H9 (cell line): ENCODE measurements around the gene LPP. TPM values are rescaled to one million over a fixed set of nuclear protein-coding genes. Genes with fewer than 3 reads are reported as not detected.

Experiments used
- DNase-seq: peaks from one replicate; pipeline ENCODE4 v3.0.0-alpha.2; 2017
- H2AFZ ChIP-seq: one replicate; pipeline ENCODE4 v1.6.1; 2013; ENCODE audit warnings: mild to moderate bottlenecking, low read length, control low read depth, moderate library complexity
- H2AK5ac ChIP-seq: 2 replicates; pipeline ENCODE4 v1.6.1; 2013; ENCODE audit warnings: low read length, control low read depth, mixed read lengths; ENCODE audit not compliant: insufficient read length
- H2BK120ac ChIP-seq: one replicate; pipeline ENCODE4 v1.6.1; 2013; ENCODE audit warnings: low read depth, mild to moderate bottlenecking, low read length, control low read depth, inconsistent platforms; ENCODE audit not compliant: poor library complexity, severe bottlenecking
- H2BK12ac ChIP-seq: 2 replicates; pipeline ENCODE4 v1.6.1; 2013; ENCODE audit warnings: low read length, control low read depth, mixed read lengths, low read depth; ENCODE audit not compliant: insufficient read length
- H2BK15ac ChIP-seq: 2 replicates; pipeline ENCODE4 v1.6.1; 2013; ENCODE audit warnings: low read depth, low read length, control low read depth
- H2BK20ac ChIP-seq: one replicate; pipeline ENCODE4 v1.6.1; 2013; ENCODE audit warnings: low read depth, mild to moderate bottlenecking, low read length, control low read depth, inconsistent platforms; ENCODE audit not compliant: poor library complexity, severe bottlenecking
- H2BK5ac ChIP-seq: 2 replicates; pipeline ENCODE4 v1.6.1; 2013; ENCODE audit warnings: low read length, control low read depth, mixed read lengths; ENCODE audit not compliant: insufficient read length
- H3K14ac ChIP-seq: 2 replicates; pipeline ENCODE4 v1.6.1; 2013; ENCODE audit warnings: low read length, control low read depth; ENCODE audit not compliant: insufficient read depth
- H3K18ac ChIP-seq: 2 replicates; pipeline ENCODE4 v1.6.1; 2013; ENCODE audit warnings: low read depth, mild to moderate bottlenecking, mixed read lengths, low read length, control low read depth; ENCODE audit not compliant: insufficient read length
- H3K23ac ChIP-seq: 2 replicates; pipeline ENCODE4 v1.6.1; 2013; ENCODE audit warnings: low read length, control low read depth, mixed read lengths, low read depth; ENCODE audit not compliant: insufficient read length
- H3K23me2 ChIP-seq: 2 replicates; pipeline ENCODE4 v1.6.1; 2013; ENCODE audit warnings: low read depth, mild to moderate bottlenecking, mixed read lengths, low read length, control low read depth; ENCODE audit not compliant: insufficient read length, poor library complexity, severe bottlenecking
- H3K27ac ChIP-seq: 2 replicates; pipeline ENCODE4 v1.5.1; 2013; ENCODE audit warnings: low read length, control low read depth, mixed read lengths, low read depth; ENCODE audit not compliant: insufficient read length
- H3K27me3 ChIP-seq: 2 replicates; pipeline ENCODE4 v1.6.1; 2013; ENCODE audit warnings: low read length, control low read depth, inconsistent platforms; ENCODE audit not compliant: insufficient read depth
- H3K4ac ChIP-seq: 2 replicates; pipeline ENCODE4 v1.6.1; 2013; ENCODE audit warnings: low read depth, mild to moderate bottlenecking, control low read depth, inconsistent platforms, low read length, moderate library complexity
- H3K4me1 ChIP-seq: 2 replicates; pipeline ENCODE4 v1.6.1; 2013; ENCODE audit warnings: low read length, control low read depth, inconsistent platforms; ENCODE audit not compliant: insufficient read depth
- H3K4me2 ChIP-seq: 2 replicates; pipeline ENCODE4 v1.6.1; 2013; ENCODE audit warnings: low read length, control low read depth, mixed read lengths; ENCODE audit not compliant: insufficient read length, insufficient read depth
- H3K56ac ChIP-seq: 2 replicates; pipeline ENCODE4 v1.6.1; 2013; ENCODE audit warnings: low read depth, mild to moderate bottlenecking, mixed read lengths, low read length, control low read depth; ENCODE audit not compliant: insufficient read length
- H3K79me1 ChIP-seq: 2 replicates; pipeline ENCODE4 v1.6.1; 2013; ENCODE audit warnings: low read depth, mild to moderate bottlenecking, moderate library complexity, low read length, control low read depth, inconsistent platforms; ENCODE audit not compliant: insufficient read depth, poor library complexity, severe bottlenecking
- H3K79me2 ChIP-seq: 2 replicates; pipeline ENCODE4 v1.6.1; 2013; ENCODE audit warnings: low read length, control low read depth, inconsistent platforms; ENCODE audit not compliant: insufficient read depth
- H3K9ac ChIP-seq: 2 replicates; pipeline ENCODE4 v1.6.1; 2013; ENCODE audit warnings: low read length, control low read depth, mixed read lengths; ENCODE audit not compliant: insufficient read length; ENCODE audit errors: extremely low read depth
- H3K9me3 ChIP-seq: one replicate; pipeline ENCODE4 v1.6.1; 2013; ENCODE audit warnings: low read depth, low read length, inconsistent platforms; ENCODE audit not compliant: control insufficient read depth
- H3T11ph ChIP-seq: one replicate; pipeline ENCODE4 v1.6.1; 2013; ENCODE audit warnings: mild to moderate bottlenecking, low read length, control low read depth, inconsistent platforms
- H4K20me1 ChIP-seq: one replicate; pipeline ENCODE4 v1.6.1; 2013; ENCODE audit not compliant: control insufficient read depth, insufficient read length, insufficient read depth
- H4K5ac ChIP-seq: 2 replicates; pipeline ENCODE4 v1.6.1; 2013; ENCODE audit warnings: low read depth, mild to moderate bottlenecking, mixed read lengths, low read length, control low read depth; ENCODE audit not compliant: insufficient read length
- H4K8ac ChIP-seq: replicated peaks from 2 replicates; pipeline ENCODE4 v1.6.1; 2013; ENCODE audit warnings: low read length, control low read depth, mixed read lengths, low read depth; ENCODE audit not compliant: insufficient read length
- H4K91ac ChIP-seq: 2 replicates; pipeline ENCODE4 v1.6.1; 2013; ENCODE audit warnings: low read depth, mild to moderate bottlenecking, moderate library complexity, mixed read lengths, low read length, control low read depth; ENCODE audit not compliant: insufficient read length
- H3K27ac Mint-ChIP-seq, 3 experiments: 2 replicates in 2 of 3; 3 replicates in 1 of 3; pipeline ENCODE4 v1.8.0; 2020 to 2021; ENCODE audit warnings: mixed read lengths in 3 of 3, mild to moderate bottlenecking in 1 of 3, moderate library complexity in 1 of 3
- H3K27me3 Mint-ChIP-seq: 2 replicates; pipeline ENCODE4 v1.8.0; 2021; ENCODE audit warnings: low read depth, mild to moderate bottlenecking, moderate library complexity, mixed read lengths
- H3K36me3 Mint-ChIP-seq, 3 experiments: 2 replicates in 2 of 3; 3 replicates in 1 of 3; pipeline ENCODE4 v1.8.0; 2020 to 2021; ENCODE audit warnings: low read depth in 3 of 3, mixed read lengths in 3 of 3; ENCODE audit not compliant: insufficient read depth in 1 of 3
- H3K4me1 Mint-ChIP-seq, 2 experiments: 2 replicates each; pipeline ENCODE4 v1.8.0; 2020; ENCODE audit warnings: mixed read lengths in 2 of 2
- H3K4me3 Mint-ChIP-seq, 2 experiments: 2 replicates in 1 of 2; 3 replicates in 1 of 2; pipeline ENCODE4 v1.8.0; 2020 to 2021; ENCODE audit warnings: mild to moderate bottlenecking in 2 of 2, mixed read lengths in 2 of 2, moderate library complexity in 1 of 2
- H3K9me3 Mint-ChIP-seq, 2 experiments: 2 replicates in 1 of 2; 3 replicates in 1 of 2; pipeline ENCODE4 v1.8.0; 2020; ENCODE audit warnings: mild to moderate bottlenecking in 2 of 2, mixed read lengths in 2 of 2, moderate library complexity in 1 of 2
- WGBS: extraction: QIAGEN DNeasy Blood & Tissue Kit; methylation state at CpG from one replicate; pipeline ENCODE4 v1.1.7; 2013; ENCODE audit warnings: missing lambda C conversion rate, low lambda C conversion rate, mixed read lengths; ENCODE audit not compliant: insufficient read length; ENCODE audit errors: extremely low coverage; 5-methylcytosine and 5-hydroxymethylcytosine counted together
- total RNA-seq: library from RNA; stranded (reverse); gene quantifications from 2 replicates; pipeline ENCODE4 v1.2.1, GENCODE V29; 2021
- TF ChIP-seq, protein P1 (sequence below): fragments of 200-600 bp; sonication (generic); conservative IDR thresholded peaks from 3 replicates; pipeline ENCODE4 v1.8.0; 2021; ENCODE audit warnings: antibody characterized with exemption, mild to moderate bottlenecking

Gene LPP
- total RNA-seq, 1 experiment from 2014 or later: 64.6 TPM

DNA sequence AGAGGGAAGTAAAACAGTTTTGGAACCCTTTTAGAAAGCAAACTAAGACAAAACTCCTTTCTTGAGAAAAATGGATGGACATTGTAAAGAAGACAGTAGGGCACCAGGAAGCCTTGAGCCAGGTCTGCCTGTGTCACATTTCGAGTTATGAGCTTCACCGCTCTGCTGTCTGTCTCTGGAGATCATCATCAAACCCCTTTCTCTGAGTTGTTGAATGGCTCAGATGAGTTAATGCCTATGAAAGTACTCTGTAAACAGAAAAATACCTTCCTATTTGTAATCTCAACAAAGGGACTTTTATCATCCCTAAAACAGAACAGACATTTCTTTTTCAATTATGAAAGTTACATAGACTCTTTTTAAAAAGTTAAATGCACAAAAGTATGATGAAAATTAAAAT lies 145.8 kb downstream of the LPP start:
- H3K4me1 ChIP-seq: peaks cover 13% of the 10 kb centered on the region; the same call in 1 of the 2 replicates
- no peaks in the 10 kb centered on the region for H4K20me1 ChIP-seq
- H2AFZ ChIP-seq: no peak overlapping the region
- no peaks in the 10 kb centered on the region for H3K9me3 Mint-ChIP-seq
- no peaks in the 10 kb centered on the region for H3K27me3 Mint-ChIP-seq
- H4K91ac ChIP-seq: no peak overlapping the region
- no peak for DNase-seq
- no peak overlapping the region for H2AK5ac ChIP-seq
- H3K27ac ChIP-seq: no peak overlapping the region
- H2BK20ac ChIP-seq: no peak overlapping the region
- no peak overlapping the region for H4K5ac ChIP-seq
- no peaks in the 10 kb centered on the region for H3K9me3 ChIP-seq
- TF ChIP-seq, protein P1, sequence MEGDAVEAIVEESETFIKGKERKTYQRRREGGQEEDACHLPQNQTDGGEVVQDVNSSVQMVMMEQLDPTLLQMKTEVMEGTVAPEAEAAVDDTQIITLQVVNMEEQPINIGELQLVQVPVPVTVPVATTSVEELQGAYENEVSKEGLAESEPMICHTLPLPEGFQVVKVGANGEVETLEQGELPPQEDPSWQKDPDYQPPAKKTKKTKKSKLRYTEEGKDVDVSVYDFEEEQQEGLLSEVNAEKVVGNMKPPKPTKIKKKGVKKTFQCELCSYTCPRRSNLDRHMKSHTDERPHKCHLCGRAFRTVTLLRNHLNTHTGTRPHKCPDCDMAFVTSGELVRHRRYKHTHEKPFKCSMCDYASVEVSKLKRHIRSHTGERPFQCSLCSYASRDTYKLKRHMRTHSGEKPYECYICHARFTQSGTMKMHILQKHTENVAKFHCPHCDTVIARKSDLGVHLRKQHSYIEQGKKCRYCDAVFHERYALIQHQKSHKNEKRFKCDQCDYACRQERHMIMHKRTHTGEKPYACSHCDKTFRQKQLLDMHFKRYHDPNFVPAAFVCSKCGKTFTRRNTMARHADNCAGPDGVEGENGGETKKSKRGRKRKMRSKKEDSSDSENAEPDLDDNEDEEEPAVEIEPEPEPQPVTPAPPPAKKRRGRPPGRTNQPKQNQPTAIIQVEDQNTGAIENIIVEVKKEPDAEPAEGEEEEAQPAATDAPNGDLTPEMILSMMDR: no peak
- H2BK120ac ChIP-seq: no peak overlapping the region
- H2BK12ac ChIP-seq: no peak overlapping the region
- no peak overlapping the region for H3K14ac ChIP-seq
- H3K4ac ChIP-seq: no peak overlapping the region
- peak overlapping the region in 1 of 3 experiments; percentile 40; a peak in 2 of 7 replicates for H3K27ac Mint-ChIP-seq
- H3K18ac ChIP-seq: no peak overlapping the region
- H3K79me2 ChIP-seq: no peaks in the 10 kb centered on the region
- no peaks in the 10 kb centered on the region for H3K36me3 Mint-ChIP-seq
- H3K23me2 ChIP-seq: no peaks in the 10 kb centered on the region
- no peak overlapping the region for H3K9ac ChIP-seq
- H4K8ac ChIP-seq: no peak overlapping the region
- H2BK15ac ChIP-seq: no peak overlapping the region
- no peak overlapping the region for H3K56ac ChIP-seq
- no peak overlapping the region for H3T11ph ChIP-seq
- no peaks in the 10 kb centered on the region for H3K27me3 ChIP-seq
- no peak overlapping the region for H3K4me3 Mint-ChIP-seq
- H3K23ac ChIP-seq: no peak overlapping the region
- WGBS: no CpG with 5 or more reads among the region's 2 CpGs
- no peaks in the 10 kb centered on the region for H3K79me1 ChIP-seq
- H3K4me1 Mint-ChIP-seq: peaks cover 66 to 80% of the 10 kb centered on the region in 2 experiments
- H3K4me2 ChIP-seq: no peak overlapping the region
- no peak overlapping the region for H2BK5ac ChIP-seq
